ENCODE measurements around the gene ABCA3.

ABCA3 gene

GRCh38 chr16:2296661-2297505, 43.6 kb downstream of the ABCA3 start:
- H3K4me3 ChIP-seq (ENCODE audit: low read depth, low read length), result no peak overlapping the region
- TF ChIP-seq, protein P1, sequence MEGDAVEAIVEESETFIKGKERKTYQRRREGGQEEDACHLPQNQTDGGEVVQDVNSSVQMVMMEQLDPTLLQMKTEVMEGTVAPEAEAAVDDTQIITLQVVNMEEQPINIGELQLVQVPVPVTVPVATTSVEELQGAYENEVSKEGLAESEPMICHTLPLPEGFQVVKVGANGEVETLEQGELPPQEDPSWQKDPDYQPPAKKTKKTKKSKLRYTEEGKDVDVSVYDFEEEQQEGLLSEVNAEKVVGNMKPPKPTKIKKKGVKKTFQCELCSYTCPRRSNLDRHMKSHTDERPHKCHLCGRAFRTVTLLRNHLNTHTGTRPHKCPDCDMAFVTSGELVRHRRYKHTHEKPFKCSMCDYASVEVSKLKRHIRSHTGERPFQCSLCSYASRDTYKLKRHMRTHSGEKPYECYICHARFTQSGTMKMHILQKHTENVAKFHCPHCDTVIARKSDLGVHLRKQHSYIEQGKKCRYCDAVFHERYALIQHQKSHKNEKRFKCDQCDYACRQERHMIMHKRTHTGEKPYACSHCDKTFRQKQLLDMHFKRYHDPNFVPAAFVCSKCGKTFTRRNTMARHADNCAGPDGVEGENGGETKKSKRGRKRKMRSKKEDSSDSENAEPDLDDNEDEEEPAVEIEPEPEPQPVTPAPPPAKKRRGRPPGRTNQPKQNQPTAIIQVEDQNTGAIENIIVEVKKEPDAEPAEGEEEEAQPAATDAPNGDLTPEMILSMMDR (IDR thresholded peaks at IDR 0.05; ENCODE audit: insufficient read depth, low read depth, low read length, missing control alignments), result peak; percentile 57
- peak; percentile 50 for DNase-seq (ENCODE audit: low read depth)

- DNase-seq (ENCODE audit: low read depth), result peak; percentile 86
- TF ChIP-seq, protein P1 (IDR thresholded peaks at IDR 0.05; ENCODE audit: insufficient read depth, low read depth, low read length, missing control alignments), result no peak
- no peak overlapping the region for H3K4me3 ChIP-seq (ENCODE audit: low read depth, low read length)
These were observed 45.3 kb downstream of the ABCA3 start for GRCh38 chr16:2295056-2295798.

DNA sequence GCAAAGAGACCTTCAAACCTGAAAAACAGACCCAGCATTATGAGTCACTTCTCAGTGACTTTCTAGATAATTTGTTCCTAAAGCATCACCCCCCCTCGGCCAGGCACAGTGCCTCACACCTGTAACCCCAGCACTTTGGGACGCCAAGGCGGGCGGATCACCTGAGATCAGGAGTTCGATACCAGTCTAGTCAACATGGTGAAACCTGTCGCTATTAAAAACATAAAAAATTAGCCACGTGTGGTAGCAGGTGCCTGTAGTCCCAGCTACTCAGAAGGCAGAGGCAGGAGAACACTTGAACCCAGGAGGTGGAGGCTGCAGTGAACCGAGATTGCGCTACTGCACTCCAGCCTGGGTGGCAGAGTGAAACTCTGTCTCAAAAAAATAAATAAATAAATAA, 48.3 kb downstream of the ABCA3 start:
- TF ChIP-seq, protein P1 (IDR thresholded peaks at IDR 0.05; ENCODE audit: insufficient read depth, low read depth, low read length, missing control alignments), result no peak
- no peak overlapping the region for H3K4me3 ChIP-seq (ENCODE audit: low read depth, low read length)
- no peak for DNase-seq (ENCODE audit: low read depth)

- H3K4me3 ChIP-seq (ENCODE audit: low read depth, low read length), result no peak overlapping the region
- TF ChIP-seq, protein P1 (IDR thresholded peaks at IDR 0.05; ENCODE audit: insufficient read depth, low read depth, low read length, missing control alignments), result no peak
- DNase-seq (ENCODE audit: low read depth), result no peak
These were observed 51.2 kb downstream of the ABCA3 start for GRCh38 chr16:2289282-2289681.

GRCh38 chr16:2288726-2289125, 51.8 kb downstream of the ABCA3 start:
- no peak overlapping the region for H3K4me3 ChIP-seq (ENCODE audit: low read depth, low read length)
- no peak for DNase-seq (ENCODE audit: low read depth)
- TF ChIP-seq, protein P1 (IDR thresholded peaks at IDR 0.05; ENCODE audit: insufficient read depth, low read depth, low read length, missing control alignments), result no peak

GRCh38 chr16:2287916-2288547, 52.5 kb downstream of the ABCA3 start:
- H3K4me3 ChIP-seq (ENCODE audit: low read depth, low read length), result no peak overlapping the region
- DNase-seq (ENCODE audit: low read depth), result no peak
- TF ChIP-seq, protein P1 (IDR thresholded peaks at IDR 0.05; ENCODE audit: insufficient read depth, low read depth, low read length, missing control alignments), result no peak
